GM18861 (cell line): Measurements from ENCODE around the gene REEP1.

Experiments used
- ATAC-seq: cut with Tn5 transposase; IDR thresholded peaks from one replicate; pipeline ENCODE4 v1.9.1; 2021; ENCODE audit not compliant: unreplicated experiment

Gene REEP1

GRCh38 chr2:86226070-86226469 is 111.4 kb downstream of the REEP1 start:
- ATAC-seq: no peak

- ATAC-seq: peak; percentile 65
Measured at GRCh38 chr2:86225581-86225980, 111.8 kb downstream of the REEP1 start.

GRCh38 chr2:86224645-86225355 is 112.6 kb downstream of the REEP1 start:
- ATAC-seq: no peak

GRCh38 chr2:86223927-86224560 is 113.4 kb downstream of the REEP1 start:
- no peak for ATAC-seq

- ATAC-seq: no peak
Measured at GRCh38 chr2:86223140-86223926, 114.1 kb downstream of the REEP1 start.

GRCh38 chr2:86221066-86221684 is 116.3 kb downstream of the REEP1 start:
- ATAC-seq: no peak

GRCh38 chr2:86219896-86220295 is 117.5 kb downstream of the REEP1 start:
- no peak for ATAC-seq

GRCh38 chr2:86218124-86218523 is 119.3 kb downstream of the REEP1 start:
- no peak for ATAC-seq

GRCh38 chr2:86216575-86217555 is 120.6 kb downstream of the REEP1 start:
- no peak for ATAC-seq

GRCh38 chr2:86214503-86214832 is 123.0 kb downstream of the REEP1 start:
- no peak for ATAC-seq

GRCh38 chr2:86213699-86214502 is 123.5 kb downstream of the REEP1 start:
- no peak for ATAC-seq

- ATAC-seq: no peak
Measured at GRCh38 chr2:86213056-86213455, 124.4 kb downstream of the REEP1 start.

- no peak for ATAC-seq
Measured at GRCh38 chr2:86211796-86212188, 125.6 kb downstream of the REEP1 start.

GRCh38 chr2:86211033-86211795 is 126.2 kb downstream of the REEP1 start:
- ATAC-seq: no peak

GRCh38 chr2:86204458-86204857 is 133.0 kb downstream of the REEP1 start:
- no peak for ATAC-seq

- no peak for ATAC-seq
Measured at GRCh38 chr2:86203614-86204013, 133.8 kb downstream of the REEP1 start.

GRCh38 chr2:86202702-86203101 is 134.7 kb downstream of the REEP1 start:
- ATAC-seq: no peak

GRCh38 chr2:86202336-86202692 is 135.1 kb downstream of the REEP1 start:
- ATAC-seq: no peak
